ENCODE data around the gene RHEB. TPM values are rescaled to one million over a fixed set of nuclear protein-coding genes. Genes with fewer than 3 reads are reported as not detected.

RHEB gene
- total and polyA plus RNA-seq, 7 donors: 98.0 to 248 (median 167) TPM

DNA sequence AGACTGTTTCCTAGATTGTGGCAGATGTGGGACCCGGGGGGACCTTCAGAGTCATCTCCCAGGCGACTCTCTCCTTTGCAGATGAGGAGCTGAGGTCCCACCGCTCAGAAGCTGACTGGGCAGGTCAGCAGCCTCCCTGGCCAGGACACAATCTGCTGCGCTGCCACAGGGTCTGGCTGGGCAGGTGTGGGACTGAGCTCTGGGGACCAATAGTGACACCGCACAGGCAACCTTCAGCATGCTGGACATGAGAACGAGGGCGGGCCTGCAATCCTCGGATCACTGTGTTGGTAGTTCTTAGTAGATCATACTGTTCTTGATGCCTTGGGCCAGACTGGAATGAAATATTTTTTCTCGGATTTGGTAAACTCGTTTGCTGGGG, 59.2 kb downstream of the RHEB start:
- TF ChIP-seq, protein P1, sequence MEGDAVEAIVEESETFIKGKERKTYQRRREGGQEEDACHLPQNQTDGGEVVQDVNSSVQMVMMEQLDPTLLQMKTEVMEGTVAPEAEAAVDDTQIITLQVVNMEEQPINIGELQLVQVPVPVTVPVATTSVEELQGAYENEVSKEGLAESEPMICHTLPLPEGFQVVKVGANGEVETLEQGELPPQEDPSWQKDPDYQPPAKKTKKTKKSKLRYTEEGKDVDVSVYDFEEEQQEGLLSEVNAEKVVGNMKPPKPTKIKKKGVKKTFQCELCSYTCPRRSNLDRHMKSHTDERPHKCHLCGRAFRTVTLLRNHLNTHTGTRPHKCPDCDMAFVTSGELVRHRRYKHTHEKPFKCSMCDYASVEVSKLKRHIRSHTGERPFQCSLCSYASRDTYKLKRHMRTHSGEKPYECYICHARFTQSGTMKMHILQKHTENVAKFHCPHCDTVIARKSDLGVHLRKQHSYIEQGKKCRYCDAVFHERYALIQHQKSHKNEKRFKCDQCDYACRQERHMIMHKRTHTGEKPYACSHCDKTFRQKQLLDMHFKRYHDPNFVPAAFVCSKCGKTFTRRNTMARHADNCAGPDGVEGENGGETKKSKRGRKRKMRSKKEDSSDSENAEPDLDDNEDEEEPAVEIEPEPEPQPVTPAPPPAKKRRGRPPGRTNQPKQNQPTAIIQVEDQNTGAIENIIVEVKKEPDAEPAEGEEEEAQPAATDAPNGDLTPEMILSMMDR (IDR thresholded peaks at IDR 0.05): no peak
- Histone ChIP-seq H3K4me1 (peaks cover 25% of the 10 kb centered on the region), H3K27ac (peak overlapping the region; percentile 91), H3K27me3 (ENCODE audit: insufficient read depth in 3 of 3, low read length in 2 of 3) (no peaks in the 10 kb centered on the region), H3K9me3 (peaks cover 9% of the 10 kb centered on the region), H3K4me3 (peak overlapping the region; percentile 42), H3K36me3 (ENCODE audit: insufficient read depth in 1 of 2, low read depth in 1 of 2) (peaks cover 0 to 8% of the 10 kb centered on the region in 2 donors)
- DNase-seq (peak; percentile 60 to 77), ATAC-seq (peak; percentile 50 to 64 (median 60))
- WGBS, 3 donors: 8 to 19% (median 17%) methylated on average over 10 of the region's 10 CpGs
- intact Hi-C loops (cut with DNase I): loop anchor here in 1 of 2 donors (5.0 to 10.0 kb wide), 2 partner anchors 42 to 294 kb away; no protein-coding TSS in a partner anchor

DNA sequence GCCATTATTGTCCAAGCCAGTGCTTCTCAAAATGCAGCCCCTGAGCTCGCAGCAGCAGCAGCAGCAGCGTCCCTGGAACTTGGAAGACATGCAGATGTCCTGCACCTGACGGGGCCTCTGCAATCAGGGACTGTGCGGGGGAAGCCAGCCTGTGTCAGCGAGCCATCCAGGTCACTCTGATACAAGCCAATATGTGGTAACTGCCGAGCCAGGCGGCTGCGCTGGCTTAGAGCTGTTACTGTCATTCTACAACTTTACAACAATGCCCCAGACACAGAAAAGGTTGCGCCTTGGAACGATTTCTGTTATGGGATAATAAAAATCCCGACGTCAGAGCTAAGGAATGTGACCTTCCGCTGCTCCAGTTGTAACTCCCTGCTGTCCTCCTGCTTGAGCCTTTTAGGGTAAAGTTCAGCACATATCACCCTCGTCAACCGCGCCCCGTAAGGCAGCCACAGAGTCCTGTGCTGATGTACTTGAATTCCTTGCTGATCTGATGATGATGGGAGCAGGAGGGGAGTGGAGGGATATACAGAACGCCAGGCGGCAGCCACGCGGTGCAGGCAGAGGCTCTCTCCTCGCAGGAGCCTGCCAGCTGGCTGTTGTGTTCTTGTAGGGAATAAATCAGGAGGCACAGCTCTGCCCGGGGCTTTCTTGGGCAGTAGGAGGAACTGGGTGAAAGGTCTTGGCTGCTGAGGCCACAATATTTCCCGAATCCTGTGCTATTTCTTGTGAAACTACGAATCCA, 59.8 kb downstream of the RHEB start:
- Histone ChIP-seq H3K4me1 (peaks cover 25% of the 10 kb centered on the region), H3K36me3 (ENCODE audit: insufficient read depth in 1 of 2, low read depth in 1 of 2) (peaks cover 0 to 3% of the 10 kb centered on the region in 2 donors), H3K27ac (peak overlapping the region; percentile 91), H3K9me3 (peaks cover 9% of the 10 kb centered on the region), H3K27me3 (ENCODE audit: insufficient read depth in 3 of 3, low read length in 2 of 3) (no peaks in the 10 kb centered on the region), H3K4me3 (peak overlapping the region; percentile 42)
- intact Hi-C loops (cut with DNase I): loop anchor here (5.0 to 10.0 kb wide), 2 partner anchors 42 to 295 kb away; no protein-coding TSS in a partner anchor
- 2 to 3% (median 2%) methylated on average over 25 of the region's 25 CpGs for WGBS, 3 donors
- ATAC-seq: peak; percentile 84 to 85 (median 84)
- TF ChIP-seq, protein P1 (IDR thresholded peaks at IDR 0.05): no peak
- peak; percentile 84 to 90 for DNase-seq

DNA sequence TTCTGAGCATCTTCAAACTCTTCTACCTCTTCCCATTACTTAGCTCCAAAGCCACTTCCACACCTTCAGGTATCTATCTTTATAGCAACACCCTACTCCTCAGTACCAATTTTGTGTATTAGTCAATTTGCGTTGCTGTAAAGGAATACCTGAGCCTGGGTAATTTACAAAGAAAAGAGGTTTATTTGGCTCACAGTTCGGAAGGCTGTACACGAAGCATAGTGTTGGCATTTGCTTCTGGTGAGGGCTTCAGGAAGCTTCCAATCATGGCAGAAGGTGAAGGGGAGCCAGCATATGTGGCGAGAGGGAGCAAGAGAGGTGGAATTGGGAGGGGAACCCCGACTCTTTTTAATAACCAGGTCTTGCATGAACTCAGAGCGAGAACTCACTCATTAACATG, 62.2 kb downstream of the RHEB start:
- ATAC-seq: no peak
- Histone ChIP-seq H3K27me3 (ENCODE audit: insufficient read depth in 3 of 3, low read length in 2 of 3) (no peaks in the 10 kb centered on the region), H3K36me3 (ENCODE audit: insufficient read depth in 1 of 2, low read depth in 1 of 2) (no peaks in the 10 kb centered on the region), H3K4me3 (no peak overlapping the region), H3K27ac (no peak overlapping the region), H3K4me1 (peaks cover 25% of the 10 kb centered on the region), H3K9me3 (peaks cover 5% of the 10 kb centered on the region)
- intact Hi-C loops (cut with DNase I): loop anchor here in 1 of 2 donors (10.0 kb wide), 1 partner anchor 297 kb away; no protein-coding TSS in a partner anchor
- TF ChIP-seq, protein P1 (IDR thresholded peaks at IDR 0.05): no peak
- 95 to 97% (median 96%) methylated on average over 6 of the region's 6 CpGs for WGBS, 3 donors
- DNase-seq: no peak

DNA sequence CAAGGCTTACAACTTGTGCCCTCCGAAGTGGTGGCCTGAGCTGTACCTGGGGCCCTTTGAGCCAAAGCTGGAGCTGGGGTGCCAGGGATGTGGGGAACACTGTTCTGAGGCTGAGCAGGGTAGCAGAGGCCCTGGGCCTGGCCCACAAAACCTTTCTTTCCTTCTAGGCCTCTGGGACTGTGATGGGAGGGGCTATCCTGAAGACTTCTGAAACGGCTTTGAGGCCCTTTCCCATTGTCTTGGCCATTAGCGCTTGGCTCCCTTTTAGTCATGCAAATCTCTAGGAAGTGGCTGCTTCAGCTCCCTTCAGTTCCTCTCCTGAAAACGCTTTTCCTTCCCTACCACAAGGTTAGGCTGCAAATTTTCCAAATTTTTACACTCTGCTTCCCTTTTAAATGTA, 62.9 kb downstream of the RHEB start:
- WGBS, 3 donors: 83 to 86% (median 83%) methylated on average over 4 of the region's 4 CpGs
- H3K27me3 ChIP-seq (ENCODE audit: insufficient read depth in 3 of 3, low read length in 2 of 3): no peaks in the 10 kb centered on the region
- no peak for ATAC-seq
- no peaks in the 10 kb centered on the region for H3K36me3 ChIP-seq (ENCODE audit: insufficient read depth in 1 of 2, low read depth in 1 of 2)
- DNase-seq: no peak
- no peak overlapping the region for H3K27ac ChIP-seq
- H3K9me3 ChIP-seq: no peaks in the 10 kb centered on the region
- TF ChIP-seq, protein P1 (IDR thresholded peaks at IDR 0.05): no peak
- no peak overlapping the region for H3K4me3 ChIP-seq
- H3K4me1 ChIP-seq: peaks cover 25% of the 10 kb centered on the region
- intact Hi-C loops (cut with DNase I): loop anchor here in 1 of 2 donors (10.0 kb wide), 1 partner anchor 298 kb away; no protein-coding TSS in a partner anchor
